Measurements from ENCODE around the gene MISP3.

MISP3 gene

GRCh38 chr19:14081797-14082674 lies 9.4 kb downstream of the MISP3 start:
- peak; percentile 8 for DNase-seq

- DNase-seq: no peak
These were observed 10.0 kb downstream of the MISP3 start for GRCh38 chr19:14082675-14082960.

GRCh38 chr19:14085309-14085995 lies 12.9 kb downstream of the MISP3 start, which contains the start of gene C19orf67:
Gene C19orf67 (minus strand): TSS chr19:14085783. CDS start chr19:14085627, 156 bp downstream.
- no peak for DNase-seq

- DNase-seq: no peak
These were observed 13.5 kb downstream of the MISP3 start for GRCh38 chr19:14086098-14086497.

GRCh38 chr19:14088634-14089411 lies 16.2 kb downstream of the MISP3 start:
- no peak for DNase-seq

GRCh38 chr19:14089412-14089661 lies 16.8 kb downstream of the MISP3 start:
- no peak for DNase-seq

- DNase-seq: peak; percentile 25
These were observed 17.3 kb downstream of the MISP3 start for GRCh38 chr19:14089662-14090508.

- DNase-seq: peak; percentile 85
These were observed 18.0 kb downstream of the MISP3 start, which contains the start of gene SAMD1 for GRCh38 chr19:14090509-14091080. Gene SAMD1 (minus strand): TSS chr19:14090751.

GRCh38 chr19:14091081-14091812 lies 18.7 kb downstream of the MISP3 start:
- peak; percentile 42 for DNase-seq

- no peak for DNase-seq
These were observed 19.4 kb downstream of the MISP3 start for GRCh38 chr19:14091813-14092462.

GRCh38 chr19:14093117-14093823 lies 20.7 kb downstream of the MISP3 start:
- DNase-seq: no peak

GRCh38 chr19:14094854-14095253 lies 22.3 kb downstream of the MISP3 start:
- DNase-seq: no peak

GRCh38 chr19:14096272-14096992 lies 23.8 kb downstream of the MISP3 start:
- no peak for DNase-seq

GRCh38 chr19:14097532-14098151 lies 25.1 kb downstream of the MISP3 start:
- DNase-seq: no peak

- no peak for DNase-seq
These were observed 28.5 kb downstream of the MISP3 start for GRCh38 chr19:14101003-14101545.

GRCh38 chr19:14102102-14102696 lies 29.6 kb downstream of the MISP3 start:
- DNase-seq: no peak

- DNase-seq: no peak
These were observed 30.2 kb downstream of the MISP3 start for GRCh38 chr19:14102756-14103155.

GRCh38 chr19:14103310-14103709 lies 30.7 kb downstream of the MISP3 start:
- DNase-seq: no peak

- DNase-seq: no peak
These were observed 33.1 kb downstream of the MISP3 start for GRCh38 chr19:14105680-14106079.
